GM12873 (cell line): ENCODE results near the gene CRADD.

ENCODE experiments used
- CTCF ChIP-seq: IDR thresholded peaks from 2 replicates; pipeline ENCODE4 v1.5.1; 2012; ENCODE audit warnings: low read depth, mild to moderate bottlenecking, moderate library complexity, low read length, control low read depth; ENCODE audit not compliant: insufficient read depth; ENCODE audit errors: missing control alignments

The CRADD gene

GRCh38 chr12:93661021-93661420 is 16.2 kb upstream of the CRADD start:
- TF ChIP-seq CTCF, result no peak

- no peak for TF ChIP-seq CTCF
Measured at GRCh38 chr12:93663006-93663728, 14.0 kb upstream of the CRADD start.

GRCh38 chr12:93663729-93664084 is 13.5 kb upstream of the CRADD start:
- no peak for TF ChIP-seq CTCF

- no peak for TF ChIP-seq CTCF
Measured at GRCh38 chr12:93664573-93665138, 12.5 kb upstream of the CRADD start.

- TF ChIP-seq CTCF, result no peak
Measured at GRCh38 chr12:93667672-93668071, 9.5 kb upstream of the CRADD start.

- TF ChIP-seq CTCF, result no peak
Measured at GRCh38 chr12:93668919-93669418, 8.2 kb upstream of the CRADD start.

- TF ChIP-seq CTCF, result no peak
Measured at GRCh38 chr12:93669452-93669851, 7.7 kb upstream of the CRADD start.
